Esophagus squamous epithelium (tissue), 4 donors: ENCODE data around the gene PAM16.

ENCODE experiments used
- CTCF ChIP-seq, 6 experiments: fragments of 450-650 bp in 4 of 6; fragments of 200-600 bp in 2 of 6; sonication (generic) in 2 of 6; IDR thresholded peaks; one replicate each; pipeline ENCODE4 v1.5.1; 2016 to 2019; ENCODE audit warnings: antibody characterized with exemption in 6 of 6, mild to moderate bottlenecking in 4 of 6, moderate library complexity in 4 of 6
- POLR2A ChIP-seq, 4 donors: fragments of 450-650 bp; IDR thresholded peaks; one replicate each; pipeline ENCODE4 v1.6.1; 2017; ENCODE audit warnings: antibody characterized with exemption in 4 of 4, mild to moderate bottlenecking in 4 of 4, moderate library complexity in 3 of 4

GRCh38 chr16:4399001-4399730, 48.0 kb upstream of the PAM16 start:
- TF ChIP-seq CTCF (IDR thresholded peaks at IDR 0.05) (no peak), POLR2A (IDR thresholded peaks at IDR 0.05) (no peak)
